H9 (cell line): ENCODE results near the gene SULT2B1. TPM values are rescaled to one million over a fixed set of nuclear protein-coding genes. Genes with fewer than 3 reads are reported as not detected.

Experiments
- DNase-seq: peaks from one replicate; pipeline ENCODE4 v3.0.0-alpha.2; 2017
- H2AFZ ChIP-seq: one replicate; pipeline ENCODE4 v1.6.1; 2013; ENCODE audit warnings: mild to moderate bottlenecking, low read length, control low read depth, moderate library complexity
- H2AK5ac ChIP-seq: 2 replicates; pipeline ENCODE4 v1.6.1; 2013; ENCODE audit warnings: low read length, control low read depth, mixed read lengths; ENCODE audit not compliant: insufficient read length
- H2BK120ac ChIP-seq: one replicate; pipeline ENCODE4 v1.6.1; 2013; ENCODE audit warnings: low read depth, mild to moderate bottlenecking, low read length, control low read depth, inconsistent platforms; ENCODE audit not compliant: poor library complexity, severe bottlenecking
- H2BK12ac ChIP-seq: 2 replicates; pipeline ENCODE4 v1.6.1; 2013; ENCODE audit warnings: low read length, control low read depth, mixed read lengths, low read depth; ENCODE audit not compliant: insufficient read length
- H2BK15ac ChIP-seq: 2 replicates; pipeline ENCODE4 v1.6.1; 2013; ENCODE audit warnings: low read depth, low read length, control low read depth
- H2BK20ac ChIP-seq: one replicate; pipeline ENCODE4 v1.6.1; 2013; ENCODE audit warnings: low read depth, mild to moderate bottlenecking, low read length, control low read depth, inconsistent platforms; ENCODE audit not compliant: poor library complexity, severe bottlenecking
- H2BK5ac ChIP-seq: 2 replicates; pipeline ENCODE4 v1.6.1; 2013; ENCODE audit warnings: low read length, control low read depth, mixed read lengths; ENCODE audit not compliant: insufficient read length
- H3K14ac ChIP-seq: 2 replicates; pipeline ENCODE4 v1.6.1; 2013; ENCODE audit warnings: low read length, control low read depth; ENCODE audit not compliant: insufficient read depth
- H3K18ac ChIP-seq: 2 replicates; pipeline ENCODE4 v1.6.1; 2013; ENCODE audit warnings: low read depth, mild to moderate bottlenecking, mixed read lengths, low read length, control low read depth; ENCODE audit not compliant: insufficient read length
- H3K23ac ChIP-seq: 2 replicates; pipeline ENCODE4 v1.6.1; 2013; ENCODE audit warnings: low read length, control low read depth, mixed read lengths, low read depth; ENCODE audit not compliant: insufficient read length
- H3K23me2 ChIP-seq: 2 replicates; pipeline ENCODE4 v1.6.1; 2013; ENCODE audit warnings: low read depth, mild to moderate bottlenecking, mixed read lengths, low read length, control low read depth; ENCODE audit not compliant: insufficient read length, poor library complexity, severe bottlenecking
- H3K27ac ChIP-seq: 2 replicates; pipeline ENCODE4 v1.5.1; 2013; ENCODE audit warnings: low read length, control low read depth, mixed read lengths, low read depth; ENCODE audit not compliant: insufficient read length
- H3K27me3 ChIP-seq: 2 replicates; pipeline ENCODE4 v1.6.1; 2013; ENCODE audit warnings: low read length, control low read depth, inconsistent platforms; ENCODE audit not compliant: insufficient read depth
- H3K4ac ChIP-seq: 2 replicates; pipeline ENCODE4 v1.6.1; 2013; ENCODE audit warnings: low read depth, mild to moderate bottlenecking, control low read depth, inconsistent platforms, low read length, moderate library complexity
- H3K4me1 ChIP-seq: 2 replicates; pipeline ENCODE4 v1.6.1; 2013; ENCODE audit warnings: low read length, control low read depth, inconsistent platforms; ENCODE audit not compliant: insufficient read depth
- H3K4me2 ChIP-seq: 2 replicates; pipeline ENCODE4 v1.6.1; 2013; ENCODE audit warnings: low read length, control low read depth, mixed read lengths; ENCODE audit not compliant: insufficient read length, insufficient read depth
- H3K56ac ChIP-seq: 2 replicates; pipeline ENCODE4 v1.6.1; 2013; ENCODE audit warnings: low read depth, mild to moderate bottlenecking, mixed read lengths, low read length, control low read depth; ENCODE audit not compliant: insufficient read length
- H3K79me1 ChIP-seq: 2 replicates; pipeline ENCODE4 v1.6.1; 2013; ENCODE audit warnings: low read depth, mild to moderate bottlenecking, moderate library complexity, low read length, control low read depth, inconsistent platforms; ENCODE audit not compliant: insufficient read depth, poor library complexity, severe bottlenecking
- H3K79me2 ChIP-seq: 2 replicates; pipeline ENCODE4 v1.6.1; 2013; ENCODE audit warnings: low read length, control low read depth, inconsistent platforms; ENCODE audit not compliant: insufficient read depth
- H3K9ac ChIP-seq: 2 replicates; pipeline ENCODE4 v1.6.1; 2013; ENCODE audit warnings: low read length, control low read depth, mixed read lengths; ENCODE audit not compliant: insufficient read length; ENCODE audit errors: extremely low read depth
- H3K9me3 ChIP-seq: one replicate; pipeline ENCODE4 v1.6.1; 2013; ENCODE audit warnings: low read depth, low read length, inconsistent platforms; ENCODE audit not compliant: control insufficient read depth
- H3T11ph ChIP-seq: one replicate; pipeline ENCODE4 v1.6.1; 2013; ENCODE audit warnings: mild to moderate bottlenecking, low read length, control low read depth, inconsistent platforms
- H4K20me1 ChIP-seq: one replicate; pipeline ENCODE4 v1.6.1; 2013; ENCODE audit not compliant: control insufficient read depth, insufficient read length, insufficient read depth
- H4K5ac ChIP-seq: 2 replicates; pipeline ENCODE4 v1.6.1; 2013; ENCODE audit warnings: low read depth, mild to moderate bottlenecking, mixed read lengths, low read length, control low read depth; ENCODE audit not compliant: insufficient read length
- H4K8ac ChIP-seq: replicated peaks from 2 replicates; pipeline ENCODE4 v1.6.1; 2013; ENCODE audit warnings: low read length, control low read depth, mixed read lengths, low read depth; ENCODE audit not compliant: insufficient read length
- H4K91ac ChIP-seq: 2 replicates; pipeline ENCODE4 v1.6.1; 2013; ENCODE audit warnings: low read depth, mild to moderate bottlenecking, moderate library complexity, mixed read lengths, low read length, control low read depth; ENCODE audit not compliant: insufficient read length
- H3K27ac Mint-ChIP-seq, 3 experiments: 2 replicates in 2 of 3; 3 replicates in 1 of 3; pipeline ENCODE4 v1.8.0; 2020 to 2021; ENCODE audit warnings: mixed read lengths in 3 of 3, mild to moderate bottlenecking in 1 of 3, moderate library complexity in 1 of 3
- H3K27me3 Mint-ChIP-seq: 2 replicates; pipeline ENCODE4 v1.8.0; 2021; ENCODE audit warnings: low read depth, mild to moderate bottlenecking, moderate library complexity, mixed read lengths
- H3K36me3 Mint-ChIP-seq, 3 experiments: 2 replicates in 2 of 3; 3 replicates in 1 of 3; pipeline ENCODE4 v1.8.0; 2020 to 2021; ENCODE audit warnings: low read depth in 3 of 3, mixed read lengths in 3 of 3; ENCODE audit not compliant: insufficient read depth in 1 of 3
- H3K4me1 Mint-ChIP-seq, 2 experiments: 2 replicates each; pipeline ENCODE4 v1.8.0; 2020; ENCODE audit warnings: mixed read lengths in 2 of 2
- H3K4me3 Mint-ChIP-seq, 2 experiments: 2 replicates in 1 of 2; 3 replicates in 1 of 2; pipeline ENCODE4 v1.8.0; 2020 to 2021; ENCODE audit warnings: mild to moderate bottlenecking in 2 of 2, mixed read lengths in 2 of 2, moderate library complexity in 1 of 2
- H3K9me3 Mint-ChIP-seq, 2 experiments: 2 replicates in 1 of 2; 3 replicates in 1 of 2; pipeline ENCODE4 v1.8.0; 2020; ENCODE audit warnings: mild to moderate bottlenecking in 2 of 2, mixed read lengths in 2 of 2, moderate library complexity in 1 of 2
- CTCF ChIP-seq: fragments of 200-600 bp; sonication (generic); conservative IDR thresholded peaks from 3 replicates; pipeline ENCODE4 v1.8.0; 2021; ENCODE audit warnings: antibody characterized with exemption, mild to moderate bottlenecking
- WGBS: extraction: QIAGEN DNeasy Blood & Tissue Kit; methylation state at CpG from one replicate; pipeline ENCODE4 v1.1.7; 2013; ENCODE audit warnings: missing lambda C conversion rate, low lambda C conversion rate, mixed read lengths; ENCODE audit not compliant: insufficient read length; ENCODE audit errors: extremely low coverage; 5-methylcytosine and 5-hydroxymethylcytosine counted together
- total RNA-seq: library from RNA; stranded (reverse); gene quantifications from 2 replicates; pipeline ENCODE4 v1.2.1, GENCODE V29; 2021

SULT2B1 gene
- total RNA-seq, 1 experiment from 2014 or later = 1.7 TPM

- Mint-ChIP-seq H3K27me3 (no peaks in the 10 kb centered on the region), H3K27ac (peak overlapping the region in 1 of 3 experiments; percentile 52; a peak in 2 of 7 replicates), H3K9me3 (no peaks in the 10 kb centered on the region; a peak in 1 of 5 replicates), H3K4me1 (peaks cover 0 to 4% of the 10 kb centered on the region in 2 experiments; a peak in 1 of 4 replicates), H3K36me3 (peaks cover 0 to 11% (median 5%) of the 10 kb centered on the region in 3 experiments; a peak in 3 of 7 replicates), H3K4me3 (no peak overlapping the region)
- H3K18ac ChIP-seq = no peak overlapping the region
- H2BK12ac ChIP-seq = no peak overlapping the region
- H2AK5ac ChIP-seq = no peak overlapping the region
- H4K20me1 ChIP-seq = no peaks in the 10 kb centered on the region
- H3K14ac ChIP-seq = no peak overlapping the region
- H3K79me2 ChIP-seq = no peaks in the 10 kb centered on the region
- H2BK120ac ChIP-seq = no peak overlapping the region
- no peak overlapping the region for H3K4me2 ChIP-seq
- no peak overlapping the region for H2BK20ac ChIP-seq
- no peak overlapping the region for H4K91ac ChIP-seq
- H3K4ac ChIP-seq = no peak overlapping the region
- H3K23ac ChIP-seq = no peak overlapping the region
- H3K9ac ChIP-seq = no peak overlapping the region
- no peaks in the 10 kb centered on the region for H3K23me2 ChIP-seq
- no peak overlapping the region for H2BK5ac ChIP-seq
- WGBS = no CpG with 5 or more reads among the region's 7 CpGs
- no peaks in the 10 kb centered on the region for H3K9me3 ChIP-seq
- no peak overlapping the region for H2AFZ ChIP-seq
- no peak overlapping the region for H3K56ac ChIP-seq
- no peak overlapping the region for H4K5ac ChIP-seq
- TF ChIP-seq CTCF = no peak
- no peak for DNase-seq
- no peak overlapping the region for H3K27ac ChIP-seq
- H3K4me1 ChIP-seq = no peaks in the 10 kb centered on the region
- no peak overlapping the region for H3T11ph ChIP-seq
- H3K27me3 ChIP-seq = no peaks in the 10 kb centered on the region
- no peaks in the 10 kb centered on the region for H3K79me1 ChIP-seq
- H4K8ac ChIP-seq = no peak overlapping the region
- H2BK15ac ChIP-seq = no peak overlapping the region
Observed at GRCh38 chr19:48607359-48607755, 55.4 kb downstream of the SULT2B1 start.
